Limb (tissue), 2 donors: ENCODE data around the gene AIP.
"Not testable (repeated sequence)": the region's sequence is repeated elsewhere in the genome, so short reads cannot be mapped to it uniquely, and the experiment has no call there.

ENCODE experiments used
- DNase-seq, 2 donors: peaks; one replicate each; pipeline ENCODE4 v3.0.0-alpha.2; 2016; ENCODE audit errors: extremely low spot score in 2 of 2

Gene AIP

GRCh38 chr11:67448220-67448609, 34.6 kb upstream of the AIP start:
- no peak for DNase-seq

GRCh38 chr11:67449116-67449844, 33.5 kb upstream of the AIP start:
- DNase-seq, result no peak

- no peak for DNase-seq
Observed at GRCh38 chr11:67450796-67451657, 31.8 kb upstream of the AIP start.

- no peak for DNase-seq
Observed at GRCh38 chr11:67451658-67451976, 31.2 kb upstream of the AIP start.

- DNase-seq, result no peak
Observed at GRCh38 chr11:67452141-67452952, 30.5 kb upstream of the AIP start, which contains the start of gene GPR152. GPR152 (minus strand) TSS chr11:67452729; CDS start chr11:67452724, 5 bp downstream.

GRCh38 chr11:67453816-67454732, 28.8 kb upstream of the AIP start:
- DNase-seq, result no peak

- no peak for DNase-seq
Observed at GRCh38 chr11:67455054-67455453, 27.8 kb upstream of the AIP start, which contains the start of gene CABP4. CABP4 (plus strand) TSS chr11:67455354; CDS start chr11:67455424, 70 bp downstream.

GRCh38 chr11:67456068-67456705, 26.6 kb upstream of the AIP start:
- DNase-seq, result no peak

GRCh38 chr11:67457453-67457852, 25.4 kb upstream of the AIP start:
- DNase-seq, result no peak

- DNase-seq, result no peak
Observed at GRCh38 chr11:67458266-67458665, 24.6 kb upstream of the AIP start.

- DNase-seq, result no peak
Observed at GRCh38 chr11:67463186-67463585, 19.6 kb upstream of the AIP start.

GRCh38 chr11:67463680-67464410, 19.0 kb upstream of the AIP start:
- DNase-seq, result no peak

GRCh38 chr11:67464411-67465188, 18.2 kb upstream of the AIP start:
- peak; percentile 64 to 90 for DNase-seq

GRCh38 chr11:67465189-67465510, 17.7 kb upstream of the AIP start:
- no peak for DNase-seq

GRCh38 chr11:67465530-67465929, 17.3 kb upstream of the AIP start:
- DNase-seq, result not testable (repeated sequence)

GRCh38 chr11:67466367-67466766, 16.5 kb upstream of the AIP start:
- no peak for DNase-seq

GRCh38 chr11:67466962-67467771, 15.7 kb upstream of the AIP start:
- no peak for DNase-seq

GRCh38 chr11:67468056-67468455, 14.8 kb upstream of the AIP start:
- no peak for DNase-seq
